SKM-1 treated with dmso at 0.1 percent for 144 hours (cell line): ENCODE measurements around the gene PRSS35.
A peak's percentile ranks its signal among the peaks of the same experiment; 100 is the strongest.
"Not testable (repeated sequence)": the region's sequence is repeated elsewhere in the genome, so short reads cannot be mapped to it uniquely, and the experiment has no call there.

Experiments
- DNase-seq: peaks from one replicate; lab custom pipeline; 2025; ENCODE audit not compliant: unreplicated experiment; lab: John Stamatoyannopoulos, UW

The PRSS35 gene

GRCh38 chr6:83511901-83512681 lies at the start of gene PRSS35:
TSS of gene PRSS35 (plus strand) at chr6:83512534. CDS start at chr6:83523442, 10,908 bp downstream.
- DNase-seq: no peak

GRCh38 chr6:83463886-83464285 lies 48.4 kb upstream of the PRSS35 start:
- no peak for DNase-seq

- no peak for DNase-seq
Measured at GRCh38 chr6:83464381-83465140, 47.8 kb upstream of the PRSS35 start.

- no peak for DNase-seq
Measured at GRCh38 chr6:83466328-83466727, 46.0 kb upstream of the PRSS35 start.

- peak; percentile 88 for DNase-seq
Measured at GRCh38 chr6:83467620-83468036, 44.7 kb upstream of the PRSS35 start.

- no peak for DNase-seq
Measured at GRCh38 chr6:83470001-83470400, 42.3 kb upstream of the PRSS35 start.

- DNase-seq: no peak
Measured at GRCh38 chr6:83470587-83470986, 41.7 kb upstream of the PRSS35 start.

- DNase-seq: no peak
Measured at GRCh38 chr6:83472767-83473166, 39.6 kb upstream of the PRSS35 start.

GRCh38 chr6:83474309-83474708 lies 38.0 kb upstream of the PRSS35 start:
- DNase-seq: no peak

GRCh38 chr6:83476971-83477370 lies 35.4 kb upstream of the PRSS35 start:
- DNase-seq: no peak

GRCh38 chr6:83479389-83479788 lies 32.9 kb upstream of the PRSS35 start:
- no peak for DNase-seq

GRCh38 chr6:83480470-83480869 lies 31.9 kb upstream of the PRSS35 start:
- no peak for DNase-seq

GRCh38 chr6:83481938-83482337 lies 30.4 kb upstream of the PRSS35 start:
- DNase-seq: not testable (repeated sequence)

- DNase-seq: no peak
Measured at GRCh38 chr6:83488448-83488847, 23.9 kb upstream of the PRSS35 start.

GRCh38 chr6:83488861-83489260 lies 23.5 kb upstream of the PRSS35 start:
- DNase-seq: no peak

GRCh38 chr6:83490217-83490807 lies 22.0 kb upstream of the PRSS35 start:
- no peak for DNase-seq

- no peak for DNase-seq
Measured at GRCh38 chr6:83505356-83505755, 7.0 kb upstream of the PRSS35 start.

- DNase-seq: no peak
Measured at GRCh38 chr6:83509441-83509840, 2.9 kb upstream of the PRSS35 start.

GRCh38 chr6:83510791-83511190 lies 1.5 kb upstream of the PRSS35 start:
- no peak for DNase-seq

- no peak for DNase-seq
Measured at GRCh38 chr6:83511266-83511665, 1.1 kb upstream of the PRSS35 start.

- DNase-seq: no peak
Measured at GRCh38 chr6:83514466-83514865, 2.1 kb downstream of the PRSS35 start.
